ENCODE measurements around the gene PRKCA.

GRCh38 chr17:66655861-66656260 is 353.4 kb downstream of the PRKCA start:
- TF ChIP-seq CTCF (IDR thresholded peaks at IDR 0.05; ENCODE audit: insufficient read depth, low read length) (no peak), REST (IDR thresholded peaks at IDR 0.05; ENCODE audit: insufficient replicate concordance, low read depth) (no peak), POLR2AphosphoS5 (IDR thresholded peaks at IDR 0.05; ENCODE audit: low read depth) (no peak)

Measured in HL-60 (cell line).